H1 (cell line): ENCODE results near the gene PRRT2. TPM values are rescaled to one million over a fixed set of nuclear protein-coding genes. Genes with fewer than 3 reads are reported as not detected.

Experiments used
- BACH1 ChIP-seq: IDR thresholded peaks from 2 replicates; pipeline ENCODE4 v1.6.1; 2012; ENCODE audit warnings: low read length, improper control_type of control experiment
- polyA plus RNA-seq, 7 experiments: library from polyadenylated mRNA; depleted of rRNA in 3 of 7; stranded (reverse) in 5 of 7; unstranded in 2 of 7; fragments of >200 nt in 5 of 7; fragments of 200-250 nt in 2 of 7; gene quantifications; 1 replicate in 5 of 7; 2 replicates in 1 of 7; 4 replicates in 1 of 7; pipeline versions ENCODE4 v1.2.1 to v1.2.3, GENCODE V29; 2011 to 2013; ENCODE audit warnings: missing spikeins in 2 of 7, mixed read lengths in 2 of 7
- total RNA-seq: library from RNA; stranded (reverse); fragmentation: NEBNext Ultra II Directional; extraction: Animal tissue kit (Norgen Biotek cat#: 25700); gene quantifications from 2 replicates; pipeline ENCODE4 v1.2.1, GENCODE V29; 2021

Gene PRRT2
- total and polyA plus RNA-seq, 2 of the 8 experiments (the other 6 are each of a cell fraction or from before 2014, with no cell fraction given) = 12.8 to 32.6 TPM

DNA sequence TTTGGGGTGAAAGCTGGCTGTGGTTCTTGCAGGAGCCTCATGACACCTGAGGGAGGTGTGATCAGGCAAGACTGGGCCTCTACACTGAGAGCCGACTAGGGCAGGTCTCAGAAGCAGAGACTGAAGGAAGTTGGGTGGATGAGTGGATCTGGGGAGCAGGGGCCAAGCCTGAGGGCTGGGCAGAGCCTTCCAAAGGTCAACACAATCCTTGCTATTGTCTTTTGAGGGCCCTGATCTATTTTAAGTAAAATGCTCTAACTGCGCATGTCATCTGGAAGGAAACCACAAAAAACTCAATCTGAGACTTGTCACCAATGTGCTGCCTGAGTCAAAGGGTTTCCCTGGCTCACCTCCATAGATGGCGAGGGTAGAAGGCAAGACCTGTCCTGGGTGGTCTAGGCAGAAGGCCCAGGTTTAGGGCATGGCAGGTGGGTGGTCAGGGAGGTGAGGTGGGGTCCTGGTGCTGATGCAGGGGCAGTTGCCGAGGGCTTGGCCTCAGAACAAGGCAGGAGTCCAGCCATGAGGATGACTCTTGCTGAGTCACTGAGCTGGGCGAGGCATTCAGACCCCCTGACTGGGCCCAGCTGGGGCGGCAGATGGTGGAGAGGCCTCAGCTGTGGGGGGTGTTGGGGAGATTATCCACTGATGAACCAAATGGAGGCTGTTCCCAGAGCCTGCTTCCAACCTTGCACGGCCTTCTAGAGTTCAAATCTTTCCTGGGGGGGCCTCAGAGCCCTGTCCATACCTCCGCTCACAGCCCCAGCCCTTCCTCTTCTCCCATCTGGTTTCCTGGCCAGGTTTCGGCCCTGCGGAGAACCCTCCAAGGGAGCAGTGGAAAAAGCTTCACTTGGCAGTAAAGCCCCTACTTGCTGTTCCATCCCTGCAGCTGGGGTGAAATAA, 13.4 kb downstream of the PRRT2 start (continued):
- TF ChIP-seq BACH1 = peak; percentile 54
